VCaP (cell line): ENCODE data around the gene MTURN.

Source experiments
- H3K27ac ChIP-seq: fragments of 450-650 bp; 2 replicates; pipeline ENCODE4 v1.5.1; 2017
- CTCF ChIP-seq: fragments of 450-650 bp; conservative IDR thresholded peaks from 2 replicates; pipeline ENCODE4 v1.5.1; 2017; ENCODE audit warnings: mild to moderate bottlenecking, moderate library complexity

MTURN gene

DNA sequence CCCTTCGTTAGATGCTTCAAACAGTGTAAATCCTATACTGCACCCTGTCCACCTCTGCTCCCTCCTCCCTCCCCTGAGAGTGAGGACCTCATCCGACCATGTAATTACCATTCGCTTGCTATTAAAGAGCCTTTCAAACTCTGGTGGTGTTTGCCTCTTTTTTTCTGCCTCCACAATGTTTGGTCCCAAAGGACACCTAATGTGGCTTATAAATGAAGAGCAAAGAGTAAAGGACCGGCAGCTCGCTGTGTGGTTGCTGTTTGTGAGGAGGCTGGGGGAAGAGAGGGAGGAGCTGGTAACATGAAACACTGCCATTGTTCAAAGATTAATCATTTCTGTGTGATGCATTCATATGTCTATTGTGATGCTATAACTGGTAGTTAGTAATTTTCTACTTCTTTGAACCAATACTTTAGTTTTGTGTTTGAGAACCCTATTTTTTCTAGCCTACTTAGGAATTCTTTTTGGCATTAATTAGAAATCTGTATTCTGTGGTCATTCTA is 27.9 kb downstream of the MTURN start:
- no peak for TF ChIP-seq CTCF
- no peak overlapping the region for H3K27ac ChIP-seq

DNA sequence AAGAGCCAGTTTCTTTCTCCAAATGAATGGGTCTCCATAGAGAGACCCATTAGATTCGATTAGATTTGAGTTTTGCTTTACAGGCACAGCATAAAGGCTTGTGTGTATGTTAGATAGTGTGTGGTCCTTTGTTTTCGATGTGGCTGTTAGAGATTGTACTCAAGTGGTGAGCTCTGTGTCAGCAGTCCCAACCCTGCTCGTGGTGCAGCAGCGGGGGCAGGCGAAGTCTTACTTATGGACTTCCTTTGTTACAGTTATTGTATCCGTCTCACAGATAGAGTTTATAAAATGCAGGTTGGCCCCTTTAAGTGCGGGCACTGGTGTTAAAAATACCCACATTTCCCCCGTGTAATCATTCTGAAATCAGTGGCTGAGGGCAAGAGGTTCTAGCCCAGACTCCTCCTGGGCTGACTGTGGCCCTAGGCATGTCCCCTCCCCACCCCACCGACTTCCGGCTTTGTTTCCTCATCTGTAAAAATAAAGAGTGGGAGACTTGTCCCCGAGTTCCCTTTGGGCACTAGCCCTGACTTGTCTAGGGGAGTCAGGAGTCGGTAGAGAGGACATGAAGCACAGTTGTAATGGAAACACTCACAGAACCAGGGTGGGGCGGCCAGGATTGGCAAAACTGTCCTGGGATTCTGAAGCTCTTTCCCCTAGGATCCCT is 28.6 kb downstream of the MTURN start:
- no peak overlapping the region for H3K27ac ChIP-seq
- TF ChIP-seq CTCF, result no peak

DNA sequence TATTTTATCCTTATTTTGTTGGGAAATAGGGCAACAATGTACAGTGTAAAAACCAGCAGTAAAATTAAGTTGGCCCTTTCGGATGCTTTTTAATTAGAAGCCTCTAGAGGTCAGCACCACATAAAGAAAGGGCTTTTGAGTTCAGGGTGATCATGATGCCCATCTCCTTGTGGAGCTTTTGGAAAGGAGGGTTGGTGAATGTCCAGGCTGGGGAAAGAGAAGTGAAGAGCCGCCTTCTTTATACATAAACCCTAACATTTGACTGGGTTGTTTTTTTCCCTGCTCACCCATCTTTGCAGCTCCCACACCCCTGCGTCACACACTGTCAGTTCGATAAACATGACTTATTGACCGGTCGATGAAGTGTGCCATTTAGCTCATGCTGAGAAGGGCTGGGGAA is 29.8 kb downstream of the MTURN start:
- peak; percentile 75 for TF ChIP-seq CTCF

GRCh38 chr7:30165590-30165989 is 30.8 kb downstream of the MTURN start:
- peak overlapping the region; percentile 62 for H3K27ac ChIP-seq

More for the DNA sequence above, 29.8 kb downstream of the MTURN start:
- no peak overlapping the region for H3K27ac ChIP-seq

DNA sequence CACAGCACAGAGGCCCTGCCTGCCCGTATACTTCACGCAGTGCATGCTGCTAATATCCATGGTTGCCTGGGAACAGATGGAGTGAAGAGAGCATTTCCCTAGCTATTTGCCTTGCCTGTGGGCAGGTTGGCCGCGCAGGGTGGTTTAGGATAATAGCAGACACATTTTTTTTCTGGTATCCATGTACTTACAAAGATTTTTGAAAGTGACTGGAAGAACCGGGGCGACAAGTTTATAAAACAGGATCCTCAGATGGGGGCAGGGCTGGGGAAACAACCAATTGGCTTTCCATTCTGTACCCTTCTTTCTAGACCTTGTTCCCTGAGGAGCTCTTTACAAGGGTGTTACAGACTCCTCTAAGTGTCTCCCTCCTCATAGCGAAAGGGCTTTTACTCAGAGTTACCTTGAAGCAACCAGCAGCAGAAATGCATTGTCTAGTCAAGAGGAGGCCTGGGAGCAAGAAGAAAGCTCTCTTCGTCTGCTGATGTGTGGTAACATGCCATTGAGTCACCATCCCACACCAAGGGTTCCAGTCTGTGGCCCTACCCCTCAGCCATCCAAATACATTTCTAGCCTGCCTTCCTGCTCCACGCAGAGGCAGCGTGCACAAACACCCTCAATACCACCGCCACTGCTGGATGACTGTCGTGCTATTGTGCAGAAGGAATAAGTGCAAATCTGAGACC is 31.5 kb downstream of the MTURN start:
- H3K27ac ChIP-seq, result peak overlapping the region; percentile 62
- TF ChIP-seq CTCF, result no peak

More at GRCh38 chr7:30165590-30165989, 30.8 kb downstream of the MTURN start:
- TF ChIP-seq CTCF, result no peak

- TF ChIP-seq CTCF, result no peak
- peak overlapping the region; percentile 62 for H3K27ac ChIP-seq
Observed at GRCh38 chr7:30166841-30167235, 32.1 kb downstream of the MTURN start.

- H3K27ac ChIP-seq, result no peak overlapping the region
- TF ChIP-seq CTCF, result no peak
Observed at GRCh38 chr7:30167901-30168300, 33.1 kb downstream of the MTURN start.
